ENCODE measurements around the gene ZNF580.

GRCh38 chr19:55618426-55618825, 22.4 kb upstream of the ZNF580 start:
- TF ChIP-seq, protein P1, sequence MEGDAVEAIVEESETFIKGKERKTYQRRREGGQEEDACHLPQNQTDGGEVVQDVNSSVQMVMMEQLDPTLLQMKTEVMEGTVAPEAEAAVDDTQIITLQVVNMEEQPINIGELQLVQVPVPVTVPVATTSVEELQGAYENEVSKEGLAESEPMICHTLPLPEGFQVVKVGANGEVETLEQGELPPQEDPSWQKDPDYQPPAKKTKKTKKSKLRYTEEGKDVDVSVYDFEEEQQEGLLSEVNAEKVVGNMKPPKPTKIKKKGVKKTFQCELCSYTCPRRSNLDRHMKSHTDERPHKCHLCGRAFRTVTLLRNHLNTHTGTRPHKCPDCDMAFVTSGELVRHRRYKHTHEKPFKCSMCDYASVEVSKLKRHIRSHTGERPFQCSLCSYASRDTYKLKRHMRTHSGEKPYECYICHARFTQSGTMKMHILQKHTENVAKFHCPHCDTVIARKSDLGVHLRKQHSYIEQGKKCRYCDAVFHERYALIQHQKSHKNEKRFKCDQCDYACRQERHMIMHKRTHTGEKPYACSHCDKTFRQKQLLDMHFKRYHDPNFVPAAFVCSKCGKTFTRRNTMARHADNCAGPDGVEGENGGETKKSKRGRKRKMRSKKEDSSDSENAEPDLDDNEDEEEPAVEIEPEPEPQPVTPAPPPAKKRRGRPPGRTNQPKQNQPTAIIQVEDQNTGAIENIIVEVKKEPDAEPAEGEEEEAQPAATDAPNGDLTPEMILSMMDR (IDR thresholded peaks at IDR 0.05): no peak
- TF ChIP-seq POLR2A (IDR thresholded peaks at IDR 0.05): no peak

Data from uterus (tissue), 2 donors.